ENCODE measurements around the gene RPP25L.

RPP25L gene

GRCh38 chr9:34655394-34655793 lies 43.5 kb upstream of the RPP25L start:
- no CpG with 5 or more reads among the region's 5 CpGs for whole genome bisulfite sequencing (ENCODE audit: extremely low coverage, insufficient coverage, insufficient read length)
- Histone ChIP-seq H2AK5ac (ENCODE audit: low read length) (no peak overlapping the region), H4K8ac (ENCODE audit: low read depth, low read length) (no peak overlapping the region)

GRCh38 chr9:34654323-34655051 lies 42.6 kb upstream of the RPP25L start:
- peaks cover 4% of the 10 kb centered on the region for H3K79me1 ChIP-seq (ENCODE audit: low read length)
- H3K9ac ChIP-seq (ENCODE audit: low read length) = no peak overlapping the region
- H3K4ac ChIP-seq (ENCODE audit: low read depth, low read length) = no peak overlapping the region
- H3K4me3 ChIP-seq (ENCODE audit: low read depth, low read length) = no peak overlapping the region
- DNase-seq = no peak
- no peak overlapping the region for H3K27ac ChIP-seq (ENCODE audit: low read depth, low read length)
- no peak overlapping the region for H2AFZ ChIP-seq (ENCODE audit: insufficient read depth, low read length, poor library complexity)
- no peaks in the 10 kb centered on the region for H3K27me3 ChIP-seq (ENCODE audit: insufficient read depth, low read length)
- H4K91ac ChIP-seq (ENCODE audit: low read depth, low read length) = no peak overlapping the region
- H3K4me2 ChIP-seq (ENCODE audit: low read length) = no peak overlapping the region
- no peak overlapping the region for H3K23ac ChIP-seq (ENCODE audit: low read length)
- no peak overlapping the region for H2BK5ac ChIP-seq (ENCODE audit: low read depth, low read length, poor library complexity)
- H2BK12ac ChIP-seq (ENCODE audit: low read length) = no peak overlapping the region
- WGBS (ENCODE audit: extremely low coverage, insufficient coverage, insufficient read length) = no CpG with 5 or more reads among the region's 11 CpGs
- no peak overlapping the region for H3K14ac ChIP-seq (ENCODE audit: low read length)
- H4K8ac ChIP-seq (ENCODE audit: low read depth, low read length) = no peak overlapping the region
- H3K79me2 ChIP-seq (ENCODE audit: control insufficient read depth, insufficient read depth, low read length, poor library complexity) = no peaks in the 10 kb centered on the region
- peaks cover 3 to 4% of the 10 kb centered on the region in 2 experiments for H3K36me3 ChIP-seq (ENCODE audit: control insufficient read depth in 1 of 2, insufficient read depth in 2 of 2, low read length in 2 of 2)
- H3K9me3 ChIP-seq (ENCODE audit: insufficient read depth, low read depth, low read length) = peaks cover 3% of the 10 kb centered on the region
- no peak overlapping the region for H3K18ac ChIP-seq (ENCODE audit: low read length)
- H3K4me1 ChIP-seq (ENCODE audit: control insufficient read depth in 1 of 2, insufficient read depth in 2 of 2, low read length in 2 of 2) = peaks cover 23 to 28% of the 10 kb centered on the region in 2 experiments
- no peak overlapping the region for H2AK5ac ChIP-seq (ENCODE audit: low read length)
- H2BK120ac ChIP-seq (ENCODE audit: insufficient read depth, low read length, poor library complexity) = no peak overlapping the region
- no peak overlapping the region for H4K12ac ChIP-seq (ENCODE audit: low read depth, low read length)

More at GRCh38 chr9:34655394-34655793, 43.5 kb upstream of the RPP25L start:
- H3K14ac ChIP-seq (ENCODE audit: low read length) = no peak overlapping the region
- peaks cover 4% of the 10 kb centered on the region for H3K79me1 ChIP-seq (ENCODE audit: low read length)
- no peaks in the 10 kb centered on the region for H3K79me2 ChIP-seq (ENCODE audit: control insufficient read depth, insufficient read depth, low read length, poor library complexity)
- H2BK12ac ChIP-seq (ENCODE audit: low read length) = no peak overlapping the region
- H3K9ac ChIP-seq (ENCODE audit: low read length) = no peak overlapping the region
- no peaks in the 10 kb centered on the region for H3K27me3 ChIP-seq (ENCODE audit: insufficient read depth, low read length)
- H3K23ac ChIP-seq (ENCODE audit: low read length) = no peak overlapping the region
- H2BK5ac ChIP-seq (ENCODE audit: low read depth, low read length, poor library complexity) = no peak overlapping the region
- no peak overlapping the region for H4K12ac ChIP-seq (ENCODE audit: low read depth, low read length)
- peaks cover 0 to 1% of the 10 kb centered on the region in 2 experiments for H3K36me3 ChIP-seq (ENCODE audit: control insufficient read depth in 1 of 2, insufficient read depth in 2 of 2, low read length in 2 of 2)
- H3K4me3 ChIP-seq (ENCODE audit: low read depth, low read length) = no peak overlapping the region
- H3K4me1 ChIP-seq (ENCODE audit: control insufficient read depth in 1 of 2, insufficient read depth in 2 of 2, low read length in 2 of 2) = peaks cover 23 to 28% of the 10 kb centered on the region in 2 experiments
- no peak overlapping the region for H2AFZ ChIP-seq (ENCODE audit: insufficient read depth, low read length, poor library complexity)
- no peak for DNase-seq
- no peak overlapping the region for H2BK120ac ChIP-seq (ENCODE audit: insufficient read depth, low read length, poor library complexity)
- no peak overlapping the region for H3K4me2 ChIP-seq (ENCODE audit: low read length)
- no peak overlapping the region for H3K4ac ChIP-seq (ENCODE audit: low read depth, low read length)
- H3K18ac ChIP-seq (ENCODE audit: low read length) = no peak overlapping the region
- H3K27ac ChIP-seq (ENCODE audit: low read depth, low read length) = no peak overlapping the region
- peaks cover 3% of the 10 kb centered on the region for H3K9me3 ChIP-seq (ENCODE audit: insufficient read depth, low read depth, low read length)
- H4K91ac ChIP-seq (ENCODE audit: low read depth, low read length) = no peak overlapping the region

DNA sequence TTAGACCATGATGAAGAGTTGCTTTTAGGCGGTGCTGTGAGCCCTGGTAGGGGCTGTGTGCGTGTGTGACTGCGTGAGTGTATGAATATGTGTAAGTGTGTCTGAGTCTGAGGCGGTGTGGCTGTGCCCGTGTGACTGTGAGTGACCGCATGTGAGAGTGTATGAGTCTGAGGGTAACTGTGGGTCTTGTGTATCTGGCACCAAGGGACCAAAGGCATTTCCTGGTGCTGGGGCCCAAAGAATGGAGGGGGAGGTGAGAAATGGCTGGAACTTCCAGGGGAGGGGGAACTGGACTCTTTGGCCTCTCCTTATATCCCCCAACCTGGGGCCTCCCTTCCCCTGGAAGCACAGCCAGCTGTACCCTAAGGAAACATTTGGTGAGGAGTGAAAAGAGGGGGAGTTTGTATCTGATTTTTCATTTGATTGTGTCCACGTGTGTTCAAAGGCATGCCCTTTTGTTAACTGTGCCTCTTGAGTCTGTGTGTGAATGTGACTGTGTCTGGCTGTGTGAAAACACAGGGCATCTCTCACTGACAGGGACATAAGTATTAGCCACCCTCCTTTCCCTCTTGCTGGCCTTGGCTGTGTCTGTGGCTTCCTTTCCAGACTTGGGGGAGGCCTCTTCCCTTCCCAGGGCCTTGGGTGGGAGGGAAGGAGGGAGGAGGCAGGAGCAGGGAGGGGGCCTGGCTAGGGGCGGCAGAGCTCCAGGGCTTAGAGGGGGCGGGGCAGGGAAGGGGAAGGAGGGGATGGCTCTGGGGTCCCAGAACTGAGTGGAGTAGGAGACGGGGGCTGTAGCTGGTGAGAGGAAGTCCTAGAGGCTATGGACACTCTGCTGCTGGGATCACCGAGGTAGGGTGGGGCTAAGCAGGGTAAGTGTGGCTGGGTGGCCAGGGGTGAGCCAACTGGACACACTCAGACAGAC lies 41.5 kb upstream of the RPP25L start:
- peaks cover 4% of the 10 kb centered on the region for H3K79me1 ChIP-seq (ENCODE audit: low read length)
- peaks cover 23 to 28% of the 10 kb centered on the region in 2 experiments for H3K4me1 ChIP-seq (ENCODE audit: control insufficient read depth in 1 of 2, insufficient read depth in 2 of 2, low read length in 2 of 2)
- DNase-seq = no peak
- no peak overlapping the region for H4K8ac ChIP-seq (ENCODE audit: low read depth, low read length)
- H2BK12ac ChIP-seq (ENCODE audit: low read length) = no peak overlapping the region
- H3K27me3 ChIP-seq (ENCODE audit: insufficient read depth, low read length) = no peaks in the 10 kb centered on the region
- H3K4me3 ChIP-seq (ENCODE audit: low read depth, low read length) = no peak overlapping the region
- no peaks in the 10 kb centered on the region for H3K79me2 ChIP-seq (ENCODE audit: control insufficient read depth, insufficient read depth, low read length, poor library complexity)
- H2AK5ac ChIP-seq (ENCODE audit: low read length) = no peak overlapping the region
- no peak overlapping the region for H3K18ac ChIP-seq (ENCODE audit: low read length)
- no peak overlapping the region for H2BK120ac ChIP-seq (ENCODE audit: insufficient read depth, low read length, poor library complexity)
- H3K23ac ChIP-seq (ENCODE audit: low read length) = no peak overlapping the region
- peak overlapping the region; percentile 6 for H3K14ac ChIP-seq (ENCODE audit: low read length)
- peaks cover 13% of the 10 kb centered on the region in 2 experiments for H3K36me3 ChIP-seq (ENCODE audit: control insufficient read depth in 1 of 2, insufficient read depth in 2 of 2, low read length in 2 of 2)
- no CpG with 5 or more reads among the region's 11 CpGs for WGBS (ENCODE audit: extremely low coverage, insufficient coverage, insufficient read length)
- H3K9ac ChIP-seq (ENCODE audit: low read length) = no peak overlapping the region
- H2AFZ ChIP-seq (ENCODE audit: insufficient read depth, low read length, poor library complexity) = no peak overlapping the region
- no peak overlapping the region for H3K27ac ChIP-seq (ENCODE audit: low read depth, low read length)
- H3K4ac ChIP-seq (ENCODE audit: low read depth, low read length) = no peak overlapping the region
- no peak overlapping the region for H3K4me2 ChIP-seq (ENCODE audit: low read length)
- no peak overlapping the region for H4K91ac ChIP-seq (ENCODE audit: low read depth, low read length)
- no peak overlapping the region for H4K12ac ChIP-seq (ENCODE audit: low read depth, low read length)
- no peak overlapping the region for H2BK5ac ChIP-seq (ENCODE audit: low read depth, low read length, poor library complexity)
- H3K9me3 ChIP-seq (ENCODE audit: insufficient read depth, low read depth, low read length) = peaks cover 3% of the 10 kb centered on the region

DNA sequence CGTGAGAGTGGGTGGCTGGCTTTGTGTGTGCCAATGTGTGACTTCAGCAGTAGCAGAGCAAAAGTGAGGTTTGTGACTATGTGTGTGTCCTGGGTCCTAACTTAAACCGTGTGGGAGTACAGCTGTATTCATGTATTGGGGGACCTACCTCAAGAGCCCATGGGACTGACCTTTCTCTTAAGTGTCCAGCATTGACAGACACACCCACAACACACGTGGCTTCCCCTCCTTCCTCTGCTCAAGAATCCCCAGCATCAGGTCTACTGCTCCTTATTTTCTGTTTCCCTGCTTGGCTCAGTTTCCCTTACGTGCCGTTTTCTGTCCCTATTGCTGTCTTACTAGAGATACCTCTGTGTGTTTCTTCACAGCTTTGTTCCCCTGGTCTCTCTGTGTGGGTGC lies 40.7 kb upstream of the RPP25L start:
- peak overlapping the region; percentile 11 for H4K8ac ChIP-seq (ENCODE audit: low read depth, low read length)
- no peak overlapping the region for H4K91ac ChIP-seq (ENCODE audit: low read depth, low read length)
- H2BK120ac ChIP-seq (ENCODE audit: insufficient read depth, low read length, poor library complexity) = no peak overlapping the region
- no peak overlapping the region for H3K18ac ChIP-seq (ENCODE audit: low read length)
- H3K79me1 ChIP-seq (ENCODE audit: low read length) = peaks cover 4% of the 10 kb centered on the region
- no peak overlapping the region for H4K12ac ChIP-seq (ENCODE audit: low read depth, low read length)
- peaks cover 29 to 30% of the 10 kb centered on the region in 2 experiments for H3K4me1 ChIP-seq (ENCODE audit: control insufficient read depth in 1 of 2, insufficient read depth in 2 of 2, low read length in 2 of 2)
- H3K27me3 ChIP-seq (ENCODE audit: insufficient read depth, low read length) = no peaks in the 10 kb centered on the region
- peaks cover 15 to 17% of the 10 kb centered on the region in 2 experiments for H3K36me3 ChIP-seq (ENCODE audit: control insufficient read depth in 1 of 2, insufficient read depth in 2 of 2, low read length in 2 of 2)
- peak overlapping the region; percentile 55 for H3K4me3 ChIP-seq (ENCODE audit: low read depth, low read length)
- no peak overlapping the region for H3K27ac ChIP-seq (ENCODE audit: low read depth, low read length)
- H2AFZ ChIP-seq (ENCODE audit: insufficient read depth, low read length, poor library complexity) = no peak overlapping the region
- no peak overlapping the region for H2BK12ac ChIP-seq (ENCODE audit: low read length)
- H2BK5ac ChIP-seq (ENCODE audit: low read depth, low read length, poor library complexity) = no peak overlapping the region
- peak overlapping the region; percentile 53 for H3K4me2 ChIP-seq (ENCODE audit: low read length)
- no peak overlapping the region for H3K9ac ChIP-seq (ENCODE audit: low read length)
- no peak for DNase-seq
- no CpG with 5 or more reads among the region's 5 CpGs for WGBS (ENCODE audit: extremely low coverage, insufficient coverage, insufficient read length)
- peaks cover 2% of the 10 kb centered on the region for H3K79me2 ChIP-seq (ENCODE audit: control insufficient read depth, insufficient read depth, low read length, poor library complexity)
- H2AK5ac ChIP-seq (ENCODE audit: low read length) = no peak overlapping the region
- no peak overlapping the region for H3K23ac ChIP-seq (ENCODE audit: low read length)
- H3K14ac ChIP-seq (ENCODE audit: low read length) = peak overlapping the region; percentile 6
- H3K9me3 ChIP-seq (ENCODE audit: insufficient read depth, low read depth, low read length) = peaks cover 3% of the 10 kb centered on the region
- no peak overlapping the region for H3K4ac ChIP-seq (ENCODE audit: low read depth, low read length)

All from trophoblast cell (in vitro differentiated cells and primary cell).